Neural cell (in vitro differentiated cells): ENCODE data around the gene PRKG1. TPM values are rescaled to one million over a fixed set of nuclear protein-coding genes. Genes with fewer than 3 reads are reported as not detected.

Experiments used
- H2AFZ ChIP-seq: fragments of 200-600, 300-800 bp; sonication (generic), shearing (Covaris generic); 2 replicates; pipeline ENCODE4 v1.6.0; 2014; ENCODE audit warnings: low read depth, mild to moderate bottlenecking, antibody characterized with exemption, low read length, moderate library complexity
- H3F3A ChIP-seq: fragments of 200-600 bp; shearing (Covaris generic); 2 replicates; pipeline ENCODE4 v1.6.1; 2016; ENCODE audit warnings: mild to moderate bottlenecking, moderate library complexity, mixed read lengths, antibody characterized with exemption, low read length; ENCODE audit not compliant: insufficient read depth, poor library complexity, severe bottlenecking
- H3K27ac ChIP-seq: fragments of 200-600, 300-800 bp; sonication (generic), shearing (Covaris generic); 2 replicates; pipeline ENCODE4 v1.5.1; 2014; ENCODE audit warnings: mild to moderate bottlenecking, low read length, moderate library complexity
- H3K27me3 ChIP-seq: fragments of 300-800, 200-600 bp; sonication (generic), shearing (Covaris generic); 2 replicates; pipeline ENCODE4 v1.6.0; 2014; ENCODE audit warnings: mild to moderate bottlenecking, low read depth, low read length, moderate library complexity; ENCODE audit not compliant: insufficient read depth
- H3K36me3 ChIP-seq: fragments of 300-800, 200-600 bp; sonication (generic), shearing (Covaris generic); 2 replicates; pipeline ENCODE4 v1.5.1; 2014; ENCODE audit warnings: mild to moderate bottlenecking, antibody characterized with exemption, low read length, moderate library complexity; ENCODE audit not compliant: insufficient read depth
- H3K4me2 ChIP-seq: fragments of 300-800, 200-600 bp; sonication (generic), shearing (Covaris generic); 2 replicates; pipeline ENCODE4 v1.6.0; 2014; ENCODE audit warnings: mild to moderate bottlenecking, low read length
- H3K4me3 ChIP-seq: fragments of 300-800, 200-600 bp; sonication (generic), shearing (Covaris generic); 2 replicates; pipeline ENCODE4 v1.5.1; 2014; ENCODE audit warnings: mild to moderate bottlenecking, low read length, moderate library complexity
- H3K79me2 ChIP-seq: fragments of 200-600 bp; shearing (Covaris generic); replicated peaks from 2 replicates; pipeline ENCODE4 v1.6.0; 2014; ENCODE audit warnings: mild to moderate bottlenecking, low read length, moderate library complexity; ENCODE audit not compliant: insufficient read depth
- H3K9ac ChIP-seq: fragments of 300-800, 200-600 bp; sonication (generic), shearing (Covaris generic); 2 replicates; pipeline ENCODE4 v1.6.1; 2016; ENCODE audit warnings: mild to moderate bottlenecking, low read length, mixed read lengths
- H3K9me2 ChIP-seq: fragments of 200-600 bp; shearing (Covaris generic); 2 replicates; pipeline ENCODE4 v1.6.1; 2016; ENCODE audit warnings: mild to moderate bottlenecking, low read length, mixed read lengths; ENCODE audit not compliant: insufficient read depth
- H3K9me3 ChIP-seq: fragments of 200-600, 300-800 bp; sonication (generic), shearing (Covaris generic); 2 replicates; pipeline ENCODE4 v1.6.1; 2016; ENCODE audit warnings: mild to moderate bottlenecking, mixed run types, low read length, moderate library complexity, mixed read lengths
- H4K20me1 ChIP-seq: fragments of 200-600 bp; shearing (Covaris generic); 2 replicates; pipeline ENCODE4 v1.6.1; 2016; ENCODE audit warnings: mild to moderate bottlenecking, mixed run types; ENCODE audit not compliant: insufficient read depth
- CTCF ChIP-seq: fragments of 450-650 bp; IDR thresholded peaks from 2 replicates; pipeline ENCODE4 v1.5.1; 2014; ENCODE audit warnings: antibody characterized with exemption, mild to moderate bottlenecking, moderate library complexity; ENCODE audit not compliant: poor library complexity, severe bottlenecking
- EP300 ChIP-seq: fragments of 450-650 bp; conservative IDR thresholded peaks from 2 replicates; pipeline ENCODE4 v1.6.1; 2014; ENCODE audit warnings: antibody characterized with exemption, mild to moderate bottlenecking, moderate library complexity; ENCODE audit not compliant: poor library complexity, severe bottlenecking
- EZH2 ChIP-seq: fragments of 200-600, 300-800 bp; shearing (Covaris generic), sonication (generic); IDR thresholded peaks from 2 replicates; pipeline ENCODE4 v1.6.1; 2014; ENCODE audit warnings: antibody characterized with exemption, low read length, borderline replicate concordance, mild to moderate bottlenecking; ENCODE audit not compliant: insufficient read depth, poor library complexity, severe bottlenecking
- MXI1 ChIP-seq: fragments of 450-650 bp; conservative IDR thresholded peaks from 2 replicates; pipeline ENCODE4 v1.6.1; 2014; ENCODE audit warnings: antibody characterized with exemption, mild to moderate bottlenecking; ENCODE audit not compliant: poor library complexity, severe bottlenecking
- POLR2AphosphoS5 ChIP-seq: IDR thresholded peaks from 2 replicates; pipeline ENCODE4 v1.6.1; 2012
- RAD21 ChIP-seq: fragments of 450-650 bp; conservative IDR thresholded peaks from 2 replicates; pipeline ENCODE4 v1.6.1; 2014; ENCODE audit warnings: antibody characterized with exemption, mild to moderate bottlenecking, moderate library complexity
- REST ChIP-seq: IDR thresholded peaks from 2 replicates; pipeline ENCODE4 v1.6.1; 2012; ENCODE audit warnings: borderline replicate concordance
- SMC3 ChIP-seq: fragments of 450-650 bp; conservative IDR thresholded peaks from 2 replicates; pipeline ENCODE4 v1.6.1; 2014; ENCODE audit warnings: antibody characterized with exemption, mild to moderate bottlenecking, moderate library complexity; ENCODE audit not compliant: poor library complexity
- TAF1 ChIP-seq: IDR thresholded peaks from 2 replicates; pipeline ENCODE4 v1.6.1; 2012; ENCODE audit warnings: low read depth
- polyA plus RNA-seq: library from polyadenylated mRNA; depleted of rRNA; stranded (reverse); fragments of >200 nt; gene quantifications from 2 replicates; pipeline ENCODE4 v1.2.3, GENCODE V29; 2014

The PRKG1 gene
- polyA plus RNA-seq, 1 donor from 2014 or later, result 2.2 TPM

GRCh38 chr10:51079331-51079730 lies 5.0 kb downstream of the PRKG1 start:
- Histone ChIP-seq H3K36me3 (no peaks in the 10 kb centered on the region), H3K27ac (no peak overlapping the region), H4K20me1 (no peaks in the 10 kb centered on the region), H3K9ac (no peak overlapping the region), H3K27me3 (no peaks in the 10 kb centered on the region), H3K9me3 (no peaks in the 10 kb centered on the region), H3K9me2 (no peaks in the 10 kb centered on the region), H2AFZ (no peak overlapping the region), H3K79me2 (no peaks in the 10 kb centered on the region), H3F3A (no peaks in the 10 kb centered on the region), H3K4me2 (no peak overlapping the region), H3K4me3 (no peak overlapping the region)
- TF ChIP-seq TAF1 (no peak), EP300 (no peak), CTCF (no peak), POLR2AphosphoS5 (no peak), RAD21 (no peak), REST (no peak), EZH2 (no peak), MXI1 (no peak), SMC3 (no peak)

GRCh38 chr10:51079766-51080165 lies 5.5 kb downstream of the PRKG1 start:
- Histone ChIP-seq H3K27me3 (no peaks in the 10 kb centered on the region), H3K9ac (no peak overlapping the region), H3K36me3 (no peaks in the 10 kb centered on the region), H3K4me3 (peak overlapping the region; percentile 31), H3F3A (no peaks in the 10 kb centered on the region), H3K79me2 (no peaks in the 10 kb centered on the region), H3K4me2 (peak overlapping the region; percentile 48), H3K9me3 (no peaks in the 10 kb centered on the region), H4K20me1 (no peaks in the 10 kb centered on the region), H2AFZ (no peak overlapping the region), H3K9me2 (no peaks in the 10 kb centered on the region), H3K27ac (no peak overlapping the region)
- TF ChIP-seq SMC3 (no peak), CTCF (no peak), REST (no peak), EP300 (no peak), MXI1 (no peak), EZH2 (no peak), TAF1 (no peak)
